Ishikawa (cell line): ENCODE measurements around the gene RIBC2.

Experiments
- EGR1 ChIP-seq: IDR thresholded peaks from 2 replicates; pipeline ENCODE4 v1.6.1; 2012
- FOXM1 ChIP-seq: IDR thresholded peaks from 2 replicates; pipeline ENCODE4 v1.6.1; 2012; ENCODE audit warnings: low read depth, borderline replicate concordance
- USF1 ChIP-seq: IDR thresholded peaks from 2 replicates; pipeline ENCODE4 v1.6.1; 2012
- YY1 ChIP-seq: IDR thresholded peaks from 2 replicates; pipeline ENCODE4 v1.6.1; 2012; ENCODE audit warnings: low read depth
- TF ChIP-seq, protein P1 (sequence below): IDR thresholded peaks from 2 replicates; pipeline ENCODE4 v1.6.1; 2012

DNA sequence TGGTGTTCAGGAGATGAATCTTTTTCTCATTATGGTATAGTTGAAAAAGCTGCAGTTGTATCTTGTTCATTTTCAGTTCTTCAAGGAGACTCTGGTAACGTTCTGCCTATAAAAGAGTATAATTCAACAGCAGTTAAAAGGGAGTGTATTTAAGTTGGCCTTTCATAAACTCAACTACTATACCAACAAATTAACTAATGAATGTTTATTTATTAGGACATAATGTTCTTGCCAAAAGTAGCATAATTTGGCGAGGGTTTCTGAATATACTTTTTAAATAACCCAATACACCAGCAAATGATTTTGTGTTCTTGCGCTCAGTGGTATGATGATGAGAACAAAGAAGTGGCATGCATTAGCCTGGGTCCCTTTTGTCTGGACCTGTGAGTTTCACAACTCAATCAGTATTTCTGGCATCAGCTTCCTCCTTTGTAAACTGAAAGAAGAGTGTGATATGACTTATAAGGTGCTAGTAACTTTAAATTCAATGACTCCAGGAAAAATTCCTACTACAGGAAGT lies 11.0 kb upstream of the RIBC2 start:
- TF ChIP-seq, protein P1, sequence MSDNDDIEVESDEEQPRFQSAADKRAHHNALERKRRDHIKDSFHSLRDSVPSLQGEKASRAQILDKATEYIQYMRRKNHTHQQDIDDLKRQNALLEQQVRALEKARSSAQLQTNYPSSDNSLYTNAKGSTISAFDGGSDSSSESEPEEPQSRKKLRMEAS, result no peak
- TF ChIP-seq EGR1 (no peak), YY1 (no peak), USF1 (no peak), FOXM1 (no peak)
